Prostate gland (tissue), 2 donors: ENCODE data around the gene GOLGA7B. TPM values are rescaled to one million over a fixed set of nuclear protein-coding genes. Genes with fewer than 3 reads are reported as not detected.

Source experiments
- DNase-seq: peaks from one replicate; pipeline ENCODE4 v3.0.0-alpha.2; 2019; ENCODE audit warnings: low spot score
- H3K27ac ChIP-seq, 2 donors: fragments of 200-600 bp; sonication (generic); 2 replicates each; pipeline ENCODE4 v1.5.1; 2017 to 2019
- H3K27me3 ChIP-seq: fragments of 200-600 bp; sonication (generic); replicated peaks from 2 replicates; pipeline ENCODE4 v1.5.1; 2019; ENCODE audit not compliant: insufficient read depth
- H3K36me3 ChIP-seq, 2 donors: fragments of 200-600 bp; sonication (generic); 1 replicate in 1 of 2; 2 replicates in 1 of 2; pipeline versions ENCODE4 v1.5.1 to v1.8.1; 2017 to 2019
- H3K4me1 ChIP-seq: fragments of 200-600 bp; sonication (generic); replicated peaks from 2 replicates; pipeline ENCODE4 v1.5.1; 2019
- H3K4me3 ChIP-seq, 2 donors: fragments of 200-600 bp; sonication (generic); 2 replicates each; pipeline ENCODE4 v1.5.1; 2017 to 2019
- H3K9me3 ChIP-seq: fragments of 200-600 bp; sonication (generic); 2 replicates; pipeline ENCODE4 v1.5.1; 2017
- CTCF ChIP-seq, 4 experiments: fragments of 200-600 bp in 2 of 4; fragments of 450-650 bp in 2 of 4; sonication (generic) in 2 of 4; IDR thresholded peaks; 1 replicate in 3 of 4; 2 replicates in 1 of 4; pipeline ENCODE4 v1.5.1; 2016 to 2019; ENCODE audit warnings: antibody characterized with exemption in 4 of 4, mild to moderate bottlenecking in 2 of 4, moderate library complexity in 2 of 4
- POLR2A ChIP-seq: fragments of 450-650 bp; IDR thresholded peaks from one replicate; pipeline ENCODE4 v1.6.1; 2016; ENCODE audit warnings: antibody characterized with exemption, mild to moderate bottlenecking
- POLR2AphosphoS5 ChIP-seq: sonication (generic); formaldehyde crosslinking; IDR thresholded peaks from one replicate; pipeline ENCODE4 v1.6.1; 2017; ENCODE audit warnings: antibody characterized with exemption
- WGBS: methylation state at CpG from one replicate; pipeline ENCODE4 v1.1.5; 2018; 5-methylcytosine and 5-hydroxymethylcytosine counted together
- intact Hi-C: fragments of 100-400 bp; cut with DNase I; formaldehyde crosslinking; loops from one replicate; pipeline ENCODE4 v1.14.2; 2022
- total RNA-seq, 2 donors: library from RNA; depleted of rRNA; stranded (reverse); fragments of >200 nt; gene quantifications; one replicate each; pipeline ENCODE4 v1.1.0, GENCODE V29; 2016

GOLGA7B gene
- total RNA-seq, 2 donors from 2014 or later: 0.23 TPM

GRCh38 chr10:97866524-97867219 lies 17.0 kb downstream of the GOLGA7B start:
- H3K27me3 ChIP-seq: no peaks in the 10 kb centered on the region
- no peak for TF ChIP-seq CTCF (IDR thresholded peaks at IDR 0.05)
- no peak for TF ChIP-seq POLR2A
- TF ChIP-seq POLR2AphosphoS5: no peak
- intact Hi-C loops: loop anchor here (5.0 kb wide), 1 partner anchor 74 kb away; no protein-coding TSS in a partner anchor

GRCh38 chr10:97867220-97867800 lies 17.7 kb downstream of the GOLGA7B start:
- intact Hi-C loops: loop anchor here (5.0 kb wide), 1 partner anchor 75 kb away; no protein-coding TSS in a partner anchor
- Histone ChIP-seq H3K4me3 (no peak overlapping the region), H3K4me1 (peaks cover 3% of the 10 kb centered on the region), H3K27me3 (no peaks in the 10 kb centered on the region), H3K36me3 (no peaks in the 10 kb centered on the region), H3K27ac (no peak overlapping the region), H3K9me3 (no peaks in the 10 kb centered on the region)
- 94% methylated on average over 9 of the region's 10 CpGs for WGBS
- TF ChIP-seq POLR2AphosphoS5: no peak
- no peak for TF ChIP-seq CTCF (IDR thresholded peaks at IDR 0.05)
- TF ChIP-seq POLR2A: no peak
- no peak for DNase-seq

More at GRCh38 chr10:97866524-97867219, 17.0 kb downstream of the GOLGA7B start:
- no peaks in the 10 kb centered on the region for H3K9me3 ChIP-seq
- no peak overlapping the region for H3K27ac ChIP-seq
- H3K36me3 ChIP-seq: no peaks in the 10 kb centered on the region
- 93% methylated on average over 10 of the region's 10 CpGs for WGBS
- H3K4me1 ChIP-seq: peaks cover 3% of the 10 kb centered on the region
- DNase-seq: no peak
- H3K4me3 ChIP-seq: no peak overlapping the region

GRCh38 chr10:97868134-97868685 lies 18.6 kb downstream of the GOLGA7B start:
- no peaks in the 10 kb centered on the region for H3K27me3 ChIP-seq
- no peaks in the 10 kb centered on the region for H3K36me3 ChIP-seq
- intact Hi-C loops: loop anchor here (2.0 to 5.0 kb wide), 2 partner anchors 76 to 109 kb away; no protein-coding TSS in a partner anchor

GRCh38 chr10:97869091-97870042 lies 19.7 kb downstream of the GOLGA7B start:
- no peaks in the 10 kb centered on the region for H3K9me3 ChIP-seq
- intact Hi-C loops: loop anchor here (2.0 to 5.0 kb wide), 2 partner anchors 77 to 111 kb away; no protein-coding TSS in a partner anchor
- H3K4me1 ChIP-seq: peaks cover 3% of the 10 kb centered on the region
- peak; percentile 86 for DNase-seq
- no peak for TF ChIP-seq POLR2A
- peak; percentile 44 to 96 (median 74) for TF ChIP-seq CTCF (IDR thresholded peaks at IDR 0.05)
- TF ChIP-seq POLR2AphosphoS5: peak; percentile 48
- H3K27me3 ChIP-seq: no peaks in the 10 kb centered on the region
- no peak overlapping the region for H3K27ac ChIP-seq
- H3K4me3 ChIP-seq: no peak overlapping the region
- WGBS: 3% methylated on average over 13 of the region's 19 CpGs
- H3K36me3 ChIP-seq: no peaks in the 10 kb centered on the region

More at GRCh38 chr10:97868134-97868685, 18.6 kb downstream of the GOLGA7B start:
- no peak for DNase-seq
- TF ChIP-seq POLR2AphosphoS5: no peak
- TF ChIP-seq POLR2A: no peak
- peaks cover 3% of the 10 kb centered on the region for H3K4me1 ChIP-seq
- H3K4me3 ChIP-seq: no peak overlapping the region
- WGBS: 78% methylated on average over 4 of the region's 4 CpGs
- no peak overlapping the region for H3K27ac ChIP-seq
- H3K9me3 ChIP-seq: no peaks in the 10 kb centered on the region
